Stomach (tissue), 9 donors: ENCODE measurements around the gene USP54. TPM values are rescaled to one million over a fixed set of nuclear protein-coding genes. Genes with fewer than 3 reads are reported as not detected.

Experiments
- DNase-seq, 2 donors: peaks; one replicate each; pipeline versions ENCODE4 v3.0.0 to v3.0.0-alpha.2; 2013 to 2019
- H3K27ac ChIP-seq, 5 donors: fragments of 200-600 bp in 4 of 5; sonication (generic) in 4 of 5; one replicate each; pipeline ENCODE4 v1.5.1; 2013 to 2019; ENCODE audit warnings: mild to moderate bottlenecking in 1 of 5, moderate library complexity in 1 of 5
- H3K27me3 ChIP-seq, 3 donors: fragments of 200-600 bp; sonication (generic); one replicate each; pipeline ENCODE4 v1.5.1; 2017 to 2019; ENCODE audit warnings: mixed run types in 1 of 3
- H3K36me3 ChIP-seq, 4 donors: fragments of 200-600 bp; sonication (generic); 1 replicate in 3 of 4; 2 replicates in 1 of 4; pipeline ENCODE4 v1.5.1; 2016 to 2019
- H3K4me1 ChIP-seq, 4 donors: fragments of 200-600 bp; sonication (generic); one replicate each; pipeline ENCODE4 v1.5.1; 2016 to 2019
- H3K4me3 ChIP-seq, 4 donors: fragments of 200-600 bp; sonication (generic) in 3 of 4; one replicate each; pipeline ENCODE4 v1.5.1; 2016 to 2019; ENCODE audit warnings: mild to moderate bottlenecking in 1 of 4
- H3K9me3 ChIP-seq, 4 donors: fragments of 200-600 bp; sonication (generic); one replicate each; pipeline ENCODE4 v1.5.1; 2016 to 2019
- CTCF ChIP-seq, 7 experiments: fragments of 450-650 bp in 4 of 7; fragments of 200-600 bp in 3 of 7; sonication (generic) in 3 of 7; IDR thresholded peaks; one replicate each; pipeline ENCODE4 v1.5.1; 2016 to 2019; ENCODE audit warnings: antibody characterized with exemption in 7 of 7, control low read depth in 2 of 7, mild to moderate bottlenecking in 1 of 7
- EP300 ChIP-seq: sonication (generic); formaldehyde crosslinking; IDR thresholded peaks from one replicate; pipeline ENCODE4 v1.6.1; 2017; ENCODE audit warnings: antibody characterized with exemption
- POLR2A ChIP-seq, 4 donors: fragments of 450-650 bp; IDR thresholded peaks; one replicate each; pipeline ENCODE4 v1.6.1; 2016; ENCODE audit warnings: antibody characterized with exemption in 4 of 4, control low read depth in 2 of 4, mild to moderate bottlenecking in 1 of 4, moderate library complexity in 1 of 4
- POLR2AphosphoS5 ChIP-seq, 3 donors: sonication (generic); formaldehyde crosslinking; IDR thresholded peaks; one replicate each; pipeline ENCODE4 v1.6.1; 2016; ENCODE audit warnings: antibody characterized with exemption in 3 of 3
- WGBS, 5 donors: extraction: QIAGEN DNeasy Blood & Tissue Kit in 3 of 5; methylation state at CpG; one replicate each; pipeline versions ENCODE4 v1.1.5 to v1.1.7; 2013 to 2018; 5-methylcytosine and 5-hydroxymethylcytosine counted together
- intact Hi-C: fragments of 100-400 bp; cut with DNase I; formaldehyde crosslinking; loops from one replicate; pipeline ENCODE4 v1.15.1; 2023; ENCODE audit warnings: low total_unique reads
- polyA plus RNA-seq, 3 donors: library from polyadenylated mRNA; stranded (reverse); fragments of 200-250 nt; gene quantifications; one replicate each; pipeline ENCODE4 v1.2.3, GENCODE V29; 2013
- total RNA-seq, 5 donors: library from RNA; depleted of rRNA; stranded (reverse); fragments of >200 nt; gene quantifications; one replicate each; pipeline versions ENCODE4 v1.1.0 to v1.2.3, GENCODE V29; 2014 to 2016
- donor health status: healthy with polysubstance abuse.
- donor health status: Bipolar disorder and iron deficiency.
- donor health status: healthy.

The USP54 gene
- total and polyA plus RNA-seq, 8 donors: 7.3 to 369 (median 69.4) TPM

- Histone ChIP-seq H3K4me3 (peak overlapping the region; percentile 73 to 92 (median 80)), H3K36me3 (peaks cover 11 to 32% (median 24%) of the 10 kb centered on the region in 4 donors), H3K9me3 (no peaks in the 10 kb centered on the region), H3K27me3 (no peaks in the 10 kb centered on the region), H3K27ac (peak overlapping the region; percentile 96 to 100 (median 98)), H3K4me1 (peaks cover 23 to 66% (median 45%) of the 10 kb centered on the region in 4 donors)
- TF ChIP-seq POLR2A (IDR thresholded peaks at IDR 0.05): no peak
- TF ChIP-seq EP300: no peak
- intact Hi-C loops: no loop called here
- DNase-seq: no peak
- 0% methylated on average over 2 of the region's 2 CpGs for WGBS, 5 donors
Observed at GRCh38 chr10:73494877-73495225, 96.3 kb downstream of the USP54 start.

- 88 to 95% (median 93%) methylated on average over 15 of the region's 15 CpGs for WGBS, 5 donors
- intact Hi-C loops: no loop called here
- TF ChIP-seq EP300 (no peak), POLR2AphosphoS5 (IDR thresholded peaks at IDR 0.05) (no peak), POLR2A (IDR thresholded peaks at IDR 0.05) (no peak), CTCF (IDR thresholded peaks at IDR 0.05) (no peak)
- Histone ChIP-seq H3K36me3 (peaks cover 10 to 25% (median 18%) of the 10 kb centered on the region in 4 donors), H3K27ac (peak overlapping the region in 3 of 5 donors; percentile 98), H3K9me3 (no peaks in the 10 kb centered on the region), H3K27me3 (no peaks in the 10 kb centered on the region), H3K4me3 (peak overlapping the region; percentile 73 to 92 (median 80)), H3K4me1 (peaks cover 23 to 69% (median 48%) of the 10 kb centered on the region in 4 donors)
- DNase-seq: no peak
Observed at GRCh38 chr10:73494213-73494612, 96.9 kb downstream of the USP54 start.

- Histone ChIP-seq H3K4me1 (peaks cover 23 to 69% (median 50%) of the 10 kb centered on the region in 4 donors), H3K9me3 (no peaks in the 10 kb centered on the region), H3K36me3 (peaks cover 8 to 21% (median 13%) of the 10 kb centered on the region in 4 donors), H3K27me3 (no peaks in the 10 kb centered on the region), H3K4me3 (peak overlapping the region in 2 of 4 donors; percentile 73 to 75), H3K27ac (no peak overlapping the region)
- TF ChIP-seq POLR2A (IDR thresholded peaks at IDR 0.05): no peak
- no peak for TF ChIP-seq EP300
- TF ChIP-seq POLR2AphosphoS5 (IDR thresholded peaks at IDR 0.05): no peak
- TF ChIP-seq CTCF (IDR thresholded peaks at IDR 0.05): no peak
- DNase-seq: no peak
- intact Hi-C loops: no loop called here
- 40 to 44% (median 42%) methylated on average over 2 of the region's 2 CpGs for WGBS, 5 donors
Observed at GRCh38 chr10:73493781-73494180, 97.4 kb downstream of the USP54 start.

- no peak overlapping the region for H3K4me3 ChIP-seq
- WGBS, 5 donors: 92 to 98% (median 98%) methylated on average over 4 of the region's 4 CpGs
- H3K4me1 ChIP-seq: peaks cover 5 to 26% (median 12%) of the 10 kb centered on the region in 4 donors
- no peaks in the 10 kb centered on the region for H3K9me3 ChIP-seq
- intact Hi-C loops: no loop called here
- no peak overlapping the region for H3K27ac ChIP-seq
- no peaks in the 10 kb centered on the region for H3K27me3 ChIP-seq
- no peak for DNase-seq
- H3K36me3 ChIP-seq: peaks cover 0 to 22% (median 17%) of the 10 kb centered on the region in 4 donors
- TF ChIP-seq POLR2AphosphoS5 (IDR thresholded peaks at IDR 0.05): no peak
- TF ChIP-seq EP300: no peak
- TF ChIP-seq CTCF (IDR thresholded peaks at IDR 0.05): no peak
Observed at GRCh38 chr10:73486601-73487000, 104.5 kb downstream of the USP54 start.

- intact Hi-C loops: no loop called here
- no peak for DNase-seq
- H3K4me1 ChIP-seq: peaks cover 1 to 15% (median 5%) of the 10 kb centered on the region in 4 donors
- 64 to 92% (median 86%) methylated on average over 1 of the region's 1 CpG for WGBS, 5 donors
- TF ChIP-seq CTCF (IDR thresholded peaks at IDR 0.05) (no peak), POLR2A (IDR thresholded peaks at IDR 0.05) (no peak), POLR2AphosphoS5 (IDR thresholded peaks at IDR 0.05) (no peak), EP300 (no peak)
- H3K27me3 ChIP-seq: no peaks in the 10 kb centered on the region
- no peak overlapping the region for H3K27ac ChIP-seq
- no peak overlapping the region for H3K4me3 ChIP-seq
- no peaks in the 10 kb centered on the region for H3K9me3 ChIP-seq
- H3K36me3 ChIP-seq: peaks cover 0 to 22% (median 17%) of the 10 kb centered on the region in 4 donors
Observed at GRCh38 chr10:73485320-73485719, 105.8 kb downstream of the USP54 start.
